Measurements from ENCODE around the gene TANC1.

DNA sequence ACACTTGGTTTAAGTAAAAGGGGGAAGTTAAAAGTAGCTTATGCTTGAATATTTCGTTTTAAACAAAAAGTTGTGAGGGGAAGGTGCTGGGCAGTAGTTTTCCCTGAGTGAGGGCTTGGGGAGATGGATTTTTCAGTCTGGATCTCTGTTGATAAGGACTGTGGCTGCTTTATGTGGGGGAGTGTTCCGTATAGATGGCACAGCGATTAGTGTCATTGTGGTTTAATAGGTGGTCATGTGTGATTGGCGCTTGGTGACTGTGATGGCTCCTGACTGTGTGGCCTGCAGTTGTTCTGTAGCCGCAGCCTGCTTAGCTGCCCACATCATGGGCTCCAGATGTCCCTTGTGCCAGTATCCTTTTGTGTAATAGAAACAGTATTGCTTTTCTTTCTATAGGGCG, 161.9 kb downstream of the TANC1 start:
- no peak for TF ChIP-seq EZH2 (IDR thresholded peaks at IDR 0.05; ENCODE audit: borderline replicate concordance, low read length)
- TF ChIP-seq, protein P1, sequence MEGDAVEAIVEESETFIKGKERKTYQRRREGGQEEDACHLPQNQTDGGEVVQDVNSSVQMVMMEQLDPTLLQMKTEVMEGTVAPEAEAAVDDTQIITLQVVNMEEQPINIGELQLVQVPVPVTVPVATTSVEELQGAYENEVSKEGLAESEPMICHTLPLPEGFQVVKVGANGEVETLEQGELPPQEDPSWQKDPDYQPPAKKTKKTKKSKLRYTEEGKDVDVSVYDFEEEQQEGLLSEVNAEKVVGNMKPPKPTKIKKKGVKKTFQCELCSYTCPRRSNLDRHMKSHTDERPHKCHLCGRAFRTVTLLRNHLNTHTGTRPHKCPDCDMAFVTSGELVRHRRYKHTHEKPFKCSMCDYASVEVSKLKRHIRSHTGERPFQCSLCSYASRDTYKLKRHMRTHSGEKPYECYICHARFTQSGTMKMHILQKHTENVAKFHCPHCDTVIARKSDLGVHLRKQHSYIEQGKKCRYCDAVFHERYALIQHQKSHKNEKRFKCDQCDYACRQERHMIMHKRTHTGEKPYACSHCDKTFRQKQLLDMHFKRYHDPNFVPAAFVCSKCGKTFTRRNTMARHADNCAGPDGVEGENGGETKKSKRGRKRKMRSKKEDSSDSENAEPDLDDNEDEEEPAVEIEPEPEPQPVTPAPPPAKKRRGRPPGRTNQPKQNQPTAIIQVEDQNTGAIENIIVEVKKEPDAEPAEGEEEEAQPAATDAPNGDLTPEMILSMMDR (conservative IDR thresholded peaks at IDR 0.05 in 1 of 2, IDR thresholded peaks at IDR 0.05 in 1 of 2; ENCODE audit: extremely low read depth in 1 of 2, insufficient read depth in 1 of 2, low read depth in 1 of 2, low read length in 2 of 2), result no peak
